T-helper 17 cell (primary cell): ENCODE results near the gene CCNG1. TPM values are rescaled to one million over a fixed set of nuclear protein-coding genes. Genes with fewer than 3 reads are reported as not detected.
"Not testable (repeated sequence)": the region's sequence is repeated elsewhere in the genome, so short reads cannot be mapped to it uniquely, and the experiment has no call there.

Experiments
- ATAC-seq: fragments of 150-1000 bp; cut with Tn5 transposase; 2 replicates; pipeline ENCODE4 v1.10.0; 2021; ENCODE audit warnings: mild to moderate bottlenecking, moderate library complexity
- DNase-seq, 3 donors: peaks; one replicate each; pipeline versions ENCODE4 v3.0.0 to v3.0.0-alpha.2; 2020 to 2021
- H3K9me3 ChIP-seq: one replicate; pipeline ENCODE4 v1.7.0; 2013; ENCODE audit warnings: low read length, mild to moderate bottlenecking; ENCODE audit not compliant: control insufficient read depth, poor library complexity, severe bottlenecking
- H3K27ac Mint-ChIP-seq: one replicate; pipeline ENCODE4 v1.8.0; 2022; ENCODE audit warnings: mild to moderate bottlenecking, moderate library complexity, mixed read lengths
- H3K27me3 Mint-ChIP-seq: one replicate; pipeline ENCODE4 v1.8.0; 2022; ENCODE audit warnings: mixed read lengths
- H3K36me3 Mint-ChIP-seq: one replicate; pipeline ENCODE4 v1.8.0; 2022; ENCODE audit warnings: low read depth, mixed read lengths
- H3K4me1 Mint-ChIP-seq: one replicate; pipeline ENCODE4 v1.8.0; 2022; ENCODE audit warnings: mild to moderate bottlenecking, mixed read lengths
- H3K4me3 Mint-ChIP-seq: one replicate; pipeline ENCODE4 v1.8.0; 2022; ENCODE audit warnings: mild to moderate bottlenecking, moderate library complexity, mixed read lengths
- total RNA-seq, 4 donors: library from RNA in 2 of 4; stranded (reverse) in 2 of 4; gene quantifications; one replicate each; pipeline ENCODE4 v1.2.3 and lab custom pipeline; 2022 to 2026

CCNG1 gene
- total RNA-seq, 2 donors from 2014 or later, result 79.1 to 121 TPM

GRCh38 chr5:163451489-163451888 is 14.1 kb downstream of the CCNG1 start:
- Mint-ChIP-seq H3K4me3 (no peak overlapping the region), H3K27me3 (no peaks in the 10 kb centered on the region), H3K4me1 (peaks cover 22% of the 10 kb centered on the region), H3K27ac (peak overlapping the region; percentile 56), H3K36me3 (peaks cover 10% of the 10 kb centered on the region)
- DNase-seq (no peak), ATAC-seq (no peak)
- H3K9me3 ChIP-seq, result no peaks in the 10 kb centered on the region

GRCh38 chr5:163453705-163454104 is 16.3 kb downstream of the CCNG1 start:
- Mint-ChIP-seq H3K36me3 (peaks cover 8% of the 10 kb centered on the region), H3K27me3 (no peaks in the 10 kb centered on the region), H3K27ac (no peak overlapping the region), H3K4me3 (no peak overlapping the region), H3K4me1 (peaks cover 19% of the 10 kb centered on the region)
- ATAC-seq (no peak), DNase-seq (no peak)
- H3K9me3 ChIP-seq, result no peaks in the 10 kb centered on the region

- not testable (repeated sequence) for DNase-seq, H3K4me3 Mint-ChIP-seq, ATAC-seq, H3K27ac Mint-ChIP-seq, H3K27me3 Mint-ChIP-seq, H3K36me3 Mint-ChIP-seq, H3K9me3 ChIP-seq
- peaks cover 26% of the 10 kb centered on the region for H3K4me1 Mint-ChIP-seq
These were observed 18.0 kb downstream of the CCNG1 start for GRCh38 chr5:163455406-163455805.

- ATAC-seq (no peak), DNase-seq (no peak)
- peaks cover 6% of the 10 kb centered on the region for H3K36me3 Mint-ChIP-seq
- H3K9me3 ChIP-seq, result no peaks in the 10 kb centered on the region
- H3K27ac Mint-ChIP-seq, result no peak overlapping the region
- no peaks in the 10 kb centered on the region for H3K27me3 Mint-ChIP-seq
- no peak overlapping the region for H3K4me3 Mint-ChIP-seq
- H3K4me1 Mint-ChIP-seq, result peaks cover 26% of the 10 kb centered on the region
These were observed 18.7 kb downstream of the CCNG1 start for GRCh38 chr5:163456029-163456589.

- no peak for DNase-seq
- H3K27me3 Mint-ChIP-seq, result no peaks in the 10 kb centered on the region
- H3K36me3 Mint-ChIP-seq, result peaks cover 6% of the 10 kb centered on the region
- H3K4me3 Mint-ChIP-seq, result no peak overlapping the region
- no peak for ATAC-seq
- no peak overlapping the region for H3K27ac Mint-ChIP-seq
- H3K4me1 Mint-ChIP-seq, result peaks cover 28% of the 10 kb centered on the region
- no peaks in the 10 kb centered on the region for H3K9me3 ChIP-seq
These were observed 19.4 kb downstream of the CCNG1 start for GRCh38 chr5:163456840-163457239.

GRCh38 chr5:163458778-163459385 is 21.5 kb downstream of the CCNG1 start:
- no peaks in the 10 kb centered on the region for H3K9me3 ChIP-seq
- ATAC-seq (no peak), DNase-seq (no peak)
- Mint-ChIP-seq H3K27me3 (no peaks in the 10 kb centered on the region), H3K36me3 (peaks cover 6% of the 10 kb centered on the region), H3K4me3 (peak overlapping the region; percentile 96), H3K27ac (peak overlapping the region; percentile 100), H3K4me1 (peaks cover 32% of the 10 kb centered on the region)

- Mint-ChIP-seq H3K27ac (peak overlapping the region; percentile 100), H3K4me1 (peaks cover 32% of the 10 kb centered on the region), H3K4me3 (peak overlapping the region; percentile 96), H3K27me3 (no peaks in the 10 kb centered on the region), H3K36me3 (peaks cover 6% of the 10 kb centered on the region)
- no peaks in the 10 kb centered on the region for H3K9me3 ChIP-seq
- ATAC-seq (no peak), DNase-seq (no peak)
These were observed 22.0 kb downstream of the CCNG1 start for GRCh38 chr5:163459462-163459818.

GRCh38 chr5:163459819-163460561 is 22.6 kb downstream of the CCNG1 start, which contains the start of gene NUDCD2:
Gene NUDCD2 (minus strand): TSS chr5:163460102. CDS start chr5:163460050, 52 bp downstream.
- Mint-ChIP-seq H3K36me3 (peaks cover 5% of the 10 kb centered on the region), H3K4me1 (peaks cover 32% of the 10 kb centered on the region), H3K27me3 (no peaks in the 10 kb centered on the region), H3K27ac (peak within 1 kb of the TSS; percentile 100), H3K4me3 (peak within 1 kb of the TSS; percentile 96)
- ATAC-seq (peak; percentile 85), DNase-seq (peak; percentile 90 to 95 (median 93))
- H3K9me3 ChIP-seq, result no peaks in the 10 kb centered on the region

GRCh38 chr5:163460562-163461171 is 23.3 kb downstream of the CCNG1 start, which contains the start of gene HMMR:
Gene HMMR (plus strand): TSS chr5:163460632. CDS start chr5:163460693, 61 bp downstream.
- DNase-seq, result no peak
- ATAC-seq, result no peak
- H3K4me1 Mint-ChIP-seq, result peaks cover 30% of the 10 kb centered on the region
- H3K27ac Mint-ChIP-seq, result peak within 1 kb of the TSS; percentile 100
- H3K4me3 Mint-ChIP-seq, result peak within 1 kb of the TSS; percentile 96
- H3K36me3 Mint-ChIP-seq, result peaks cover 2% of the 10 kb centered on the region
- no peaks in the 10 kb centered on the region for H3K9me3 ChIP-seq
- no peaks in the 10 kb centered on the region for H3K27me3 Mint-ChIP-seq

- Mint-ChIP-seq H3K27me3 (no peaks in the 10 kb centered on the region), H3K4me3 (no peak overlapping the region), H3K27ac (no peak overlapping the region), H3K4me1 (peaks cover 24% of the 10 kb centered on the region), H3K36me3 (no peaks in the 10 kb centered on the region)
- DNase-seq (no peak), ATAC-seq (no peak)
- H3K9me3 ChIP-seq, result no peaks in the 10 kb centered on the region
These were observed 25.7 kb downstream of the CCNG1 start for GRCh38 chr5:163463063-163463435.

GRCh38 chr5:163467682-163468081 is 30.3 kb downstream of the CCNG1 start:
- H3K36me3 Mint-ChIP-seq, result no peaks in the 10 kb centered on the region
- no peaks in the 10 kb centered on the region for H3K9me3 ChIP-seq
- ATAC-seq, result no peak
- DNase-seq, result no peak
- no peak overlapping the region for H3K4me3 Mint-ChIP-seq
- H3K4me1 Mint-ChIP-seq, result peaks cover 4% of the 10 kb centered on the region
- H3K27me3 Mint-ChIP-seq, result no peaks in the 10 kb centered on the region
- H3K27ac Mint-ChIP-seq, result peak overlapping the region; percentile 75

- no peak overlapping the region for H3K27ac Mint-ChIP-seq
- DNase-seq, result no peak
- peak; percentile 82 for ATAC-seq
- no peak overlapping the region for H3K4me3 Mint-ChIP-seq
- no peaks in the 10 kb centered on the region for H3K27me3 Mint-ChIP-seq
- H3K4me1 Mint-ChIP-seq, result no peaks in the 10 kb centered on the region
- H3K9me3 ChIP-seq, result no peaks in the 10 kb centered on the region
- no peaks in the 10 kb centered on the region for H3K36me3 Mint-ChIP-seq
These were observed 36.3 kb downstream of the CCNG1 start for GRCh38 chr5:163473635-163474243.

GRCh38 chr5:163475411-163475810 is 38.0 kb downstream of the CCNG1 start:
- Mint-ChIP-seq H3K27me3 (no peaks in the 10 kb centered on the region), H3K4me1 (peaks cover 5% of the 10 kb centered on the region), H3K27ac (no peak overlapping the region), H3K4me3 (no peak overlapping the region), H3K36me3 (no peaks in the 10 kb centered on the region)
- DNase-seq (no peak), ATAC-seq (no peak)
- no peaks in the 10 kb centered on the region for H3K9me3 ChIP-seq
